DMS 273 (cell line): ENCODE measurements around the gene BPTF.
"Not testable (repeated sequence)": the region's sequence is repeated elsewhere in the genome, so short reads cannot be mapped to it uniquely, and the experiment has no call there.

Source experiments
- DNase-seq: peaks from one replicate; lab custom pipeline; 2025; ENCODE audit not compliant: unreplicated experiment; lab: John Stamatoyannopoulos, UW

Gene BPTF

DNA sequence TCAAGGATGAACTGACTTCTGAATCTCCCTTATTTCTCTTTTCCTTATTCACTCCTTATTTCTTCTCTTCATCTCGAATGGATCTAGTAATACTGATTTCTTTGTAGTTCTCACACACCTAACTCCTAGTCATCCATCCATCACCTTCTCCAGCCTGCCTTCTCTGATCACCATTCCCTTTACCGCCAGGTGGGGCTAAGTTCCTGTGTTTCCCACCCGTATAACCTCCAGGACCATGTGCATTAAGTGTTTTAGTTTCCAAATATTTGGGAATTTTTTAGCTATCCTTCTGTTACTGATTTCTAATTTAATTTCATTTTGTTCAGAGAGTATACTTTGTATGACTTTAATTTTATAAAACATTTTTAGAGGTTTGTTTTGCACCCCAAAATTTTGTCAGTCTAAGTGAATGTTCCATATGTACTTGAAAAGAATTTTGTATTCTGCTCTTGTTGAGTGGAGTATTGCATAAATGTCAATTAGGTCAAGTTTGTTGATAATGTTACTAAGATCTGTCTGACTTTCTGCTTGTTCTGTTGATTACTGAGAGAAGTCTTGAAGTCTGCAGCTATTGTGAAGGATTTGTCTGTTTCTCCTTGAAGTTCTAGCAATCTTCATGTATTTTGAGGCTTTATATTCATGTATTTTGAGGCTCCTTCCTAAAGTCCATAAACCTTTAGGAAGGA, 8.8 kb downstream of the BPTF start:
- no peak for DNase-seq

DNA sequence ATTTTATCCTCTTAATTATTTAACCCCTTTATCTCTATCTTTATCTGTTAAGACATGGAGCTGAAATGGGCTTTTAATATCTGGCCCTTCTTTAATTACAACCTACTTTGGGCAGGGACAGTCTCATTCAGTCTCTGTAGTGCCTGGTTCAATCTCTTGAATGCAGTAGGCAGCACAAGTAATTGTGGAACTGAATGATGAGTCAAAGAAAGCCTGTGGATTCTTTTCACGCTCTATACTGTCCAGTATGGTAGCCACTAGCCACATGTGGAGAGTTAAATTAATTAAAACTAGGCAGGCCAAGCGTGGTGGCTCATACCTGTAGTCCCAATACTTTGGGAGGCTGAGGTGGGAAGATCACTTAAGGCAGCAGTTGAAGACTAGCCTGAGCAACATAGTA, 9.3 kb downstream of the BPTF start:
- no peak for DNase-seq

DNA sequence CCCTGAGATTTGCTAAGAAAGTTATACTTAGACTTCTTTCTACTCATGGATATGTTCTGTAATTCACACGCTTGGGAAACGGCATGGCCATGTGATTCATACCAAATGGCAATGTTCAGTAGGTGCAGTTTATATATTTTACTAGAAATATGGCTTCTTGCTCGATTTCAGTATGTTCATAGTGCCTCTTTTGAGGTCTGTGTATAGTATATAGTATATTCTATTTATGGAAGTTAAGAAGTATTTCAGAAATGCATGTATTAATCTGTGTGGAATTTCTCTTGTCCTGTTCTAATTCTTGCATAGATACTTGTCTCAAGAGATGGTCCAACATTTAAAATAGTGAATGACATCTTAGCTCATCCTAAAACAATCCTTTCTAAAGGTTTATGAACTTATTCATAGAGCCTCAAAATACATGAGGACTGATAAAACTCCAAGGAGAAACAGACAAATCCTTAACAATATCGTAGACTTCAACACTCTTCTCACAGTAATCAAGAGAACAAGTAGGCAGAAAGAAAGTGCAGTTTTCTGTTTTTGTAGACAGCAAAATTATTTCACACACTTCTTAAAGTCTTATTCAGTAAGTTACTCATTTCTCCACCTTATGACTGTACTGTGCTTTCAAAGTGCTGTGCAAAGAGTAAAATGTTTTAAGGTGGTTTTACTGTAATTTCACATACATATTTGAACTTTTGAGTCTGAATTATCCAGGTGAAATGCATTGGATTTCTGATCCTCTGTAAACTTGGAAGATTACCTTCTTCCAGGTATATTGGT, 11.1 kb downstream of the BPTF start:
- DNase-seq = no peak

DNA sequence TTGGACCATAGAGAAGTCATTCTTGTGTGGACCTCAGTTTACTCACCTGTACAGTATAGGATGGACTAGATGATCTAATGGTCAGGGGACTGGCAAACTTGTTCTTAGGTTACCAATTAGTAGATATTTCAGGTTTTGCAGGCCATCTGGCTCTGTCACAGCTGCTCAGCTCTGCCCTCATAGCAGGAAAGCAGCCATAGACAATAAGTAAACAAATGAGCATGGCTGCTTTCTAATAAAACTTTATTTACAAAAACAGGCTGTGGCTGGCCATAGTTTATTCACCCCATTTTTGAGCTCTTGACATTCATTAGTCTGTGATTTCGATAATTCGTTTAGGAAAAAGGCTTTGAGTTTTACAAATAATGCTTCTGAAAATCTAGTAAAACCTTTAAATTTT, 12.7 kb downstream of the BPTF start:
- DNase-seq = peak; percentile 56

DNA sequence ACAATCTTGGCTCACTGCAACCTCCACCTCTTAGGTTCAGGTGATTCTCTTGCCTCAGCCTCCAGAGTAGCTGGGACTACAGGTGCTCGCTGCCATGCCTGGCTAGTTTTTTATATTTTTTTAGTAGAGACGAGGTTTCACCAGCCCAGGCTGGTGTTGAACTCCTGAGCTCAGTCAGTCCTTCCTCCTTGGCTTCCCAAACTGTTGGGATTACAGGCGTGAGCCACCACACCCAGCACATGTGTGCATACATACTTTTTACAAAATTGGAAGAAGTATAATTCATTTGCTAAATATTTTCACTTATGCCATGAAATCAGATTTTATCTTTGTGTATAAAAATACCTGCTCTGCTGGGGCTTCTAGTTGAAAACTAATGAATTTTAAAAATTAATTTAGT, 13.2 kb downstream of the BPTF start:
- no peak for DNase-seq

DNA sequence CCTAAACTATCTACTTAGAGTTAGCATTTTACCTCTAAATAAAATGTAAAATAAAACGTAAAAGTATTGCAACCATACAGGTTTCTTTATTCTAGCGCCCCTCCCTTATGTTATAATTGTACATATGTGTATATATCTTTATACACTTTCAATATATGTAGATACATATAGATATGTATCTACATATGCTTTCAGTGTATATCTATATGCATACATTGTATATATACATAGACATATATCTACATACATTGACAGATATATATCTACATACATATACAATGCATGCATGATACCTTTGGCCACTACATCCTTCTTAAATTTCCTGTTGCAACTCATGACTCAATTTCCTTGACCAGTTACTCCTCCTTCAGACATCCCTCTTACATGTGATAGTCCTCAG, 16.7 kb downstream of the BPTF start:
- DNase-seq = no peak

DNA sequence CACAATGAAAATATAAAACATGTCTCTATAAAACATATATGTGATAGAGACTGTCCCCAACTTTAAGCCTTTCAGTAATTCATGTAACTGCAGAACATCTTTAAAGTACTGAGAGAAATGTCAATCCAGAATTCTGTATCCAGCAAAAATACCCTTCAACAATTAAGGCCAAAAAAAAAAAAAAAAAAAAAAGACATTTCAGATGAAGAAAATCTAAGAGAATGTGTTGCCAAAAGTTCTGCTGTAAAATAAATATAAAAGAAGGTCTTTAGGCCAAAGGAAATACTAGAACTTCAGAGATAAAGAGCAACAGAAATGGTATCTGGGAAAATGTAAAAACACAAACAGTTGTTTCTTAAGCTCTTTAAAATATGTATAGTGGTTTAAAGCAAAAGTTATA, 17.3 kb downstream of the BPTF start:
- DNase-seq = no peak

DNA sequence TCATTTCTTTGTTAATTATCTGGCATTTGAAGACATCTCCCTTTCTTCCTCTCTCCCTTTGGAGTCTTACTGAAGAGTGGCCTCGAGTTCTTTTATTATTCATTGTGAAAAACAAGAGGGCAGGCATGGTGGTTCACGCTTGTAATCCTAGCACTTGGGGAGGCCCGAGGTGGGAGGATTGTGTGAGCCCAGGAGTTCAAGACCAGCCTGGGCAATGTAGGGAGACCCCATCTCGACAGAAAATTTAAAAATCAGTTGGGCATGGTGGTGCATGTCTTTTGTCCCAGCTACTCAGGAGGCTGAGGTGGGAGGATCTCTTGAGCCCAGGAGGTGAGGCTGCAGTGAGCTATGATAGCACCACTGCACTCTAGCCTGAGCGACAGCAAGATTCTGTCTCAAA, 20.1 kb downstream of the BPTF start:
- DNase-seq = no peak

DNA sequence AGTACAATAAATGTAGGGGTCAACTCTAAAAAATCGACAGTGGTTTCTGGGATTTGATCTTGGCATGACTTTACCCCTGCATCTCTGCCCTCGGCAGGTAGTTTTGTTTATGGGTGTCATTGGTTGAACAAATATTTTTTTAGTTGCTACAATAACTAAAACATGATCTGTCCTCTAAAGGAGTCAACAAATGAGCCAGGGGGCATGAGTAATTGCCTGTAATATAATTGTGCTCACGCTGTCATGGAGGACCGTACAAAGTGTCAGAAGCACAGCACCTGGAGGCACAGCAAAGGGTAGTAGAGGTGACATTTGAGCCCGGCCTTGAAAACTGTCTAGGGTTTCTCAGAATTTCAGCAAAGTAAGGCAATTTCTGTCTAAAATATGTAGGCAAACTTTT, 22.9 kb downstream of the BPTF start:
- DNase-seq = not testable (repeated sequence)

DNA sequence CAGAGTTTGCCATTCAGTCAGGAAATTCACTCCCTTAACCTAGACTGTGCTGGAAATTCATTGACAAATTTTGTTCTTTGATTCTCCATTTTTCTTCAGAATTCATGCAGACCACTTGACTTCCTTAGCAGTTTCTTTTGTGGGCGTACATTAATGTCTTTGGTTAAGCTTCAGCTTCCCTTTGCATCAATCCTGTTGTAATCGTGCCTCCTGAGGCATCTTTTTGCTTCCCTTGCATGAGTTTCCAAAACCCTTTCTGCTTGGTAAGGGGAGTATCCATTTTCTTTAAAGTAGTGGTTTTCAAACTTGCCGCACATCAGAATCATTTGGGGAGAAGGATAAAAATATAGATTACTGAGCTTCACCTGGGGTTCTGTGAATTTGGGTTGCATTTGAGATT, 23.5 kb downstream of the BPTF start:
- DNase-seq = not testable (repeated sequence)

DNA sequence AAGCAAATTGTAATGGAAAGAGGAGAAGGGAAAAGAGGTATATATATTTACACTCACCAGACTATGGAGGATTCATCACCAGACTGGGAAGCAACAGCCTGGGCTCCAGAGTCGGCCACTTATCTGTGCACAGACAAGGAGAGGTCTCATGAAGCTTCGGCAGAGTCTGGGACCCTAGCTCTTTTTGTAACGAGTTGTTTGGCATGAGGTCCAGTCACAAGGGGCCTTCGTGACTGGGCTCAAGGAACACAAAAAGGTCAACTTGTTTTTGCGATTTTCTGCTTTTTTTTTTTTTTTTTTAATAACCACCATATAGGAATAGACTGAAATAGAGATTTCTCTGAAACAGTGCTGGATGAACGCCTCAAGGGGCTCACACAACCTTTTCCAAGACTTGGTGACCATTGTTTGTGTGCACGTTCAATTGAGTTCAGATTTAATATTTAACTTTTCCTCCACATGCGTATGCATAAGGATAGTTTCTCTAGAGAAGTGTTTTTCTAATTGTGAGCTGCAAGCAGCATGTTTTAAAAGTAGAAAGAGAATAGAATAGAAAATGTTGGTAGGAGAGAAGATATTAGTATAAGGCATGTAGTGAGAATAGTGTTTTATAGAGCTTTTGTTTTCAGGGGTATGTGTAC, 25.8 kb downstream of the BPTF start:
- DNase-seq = no peak

DNA sequence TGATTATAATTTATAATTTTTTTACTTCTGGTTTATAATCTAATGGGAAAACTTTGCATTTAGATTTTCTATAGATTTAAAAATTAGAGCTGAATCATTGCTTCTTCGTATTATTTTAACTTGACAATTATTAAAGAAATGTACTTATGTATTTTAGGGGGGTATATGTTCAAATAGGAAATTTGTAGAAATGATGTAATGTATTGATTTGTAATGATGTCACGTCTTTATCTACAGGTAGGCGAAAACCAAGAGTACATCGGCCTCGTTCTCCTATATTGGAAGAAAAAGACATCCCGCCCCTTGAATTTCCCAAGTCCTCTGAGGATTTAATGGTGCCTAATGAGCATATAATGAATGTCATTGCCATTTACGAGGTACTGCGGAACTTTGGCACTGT, 28.4 kb downstream of the BPTF start:
- no peak for DNase-seq

DNA sequence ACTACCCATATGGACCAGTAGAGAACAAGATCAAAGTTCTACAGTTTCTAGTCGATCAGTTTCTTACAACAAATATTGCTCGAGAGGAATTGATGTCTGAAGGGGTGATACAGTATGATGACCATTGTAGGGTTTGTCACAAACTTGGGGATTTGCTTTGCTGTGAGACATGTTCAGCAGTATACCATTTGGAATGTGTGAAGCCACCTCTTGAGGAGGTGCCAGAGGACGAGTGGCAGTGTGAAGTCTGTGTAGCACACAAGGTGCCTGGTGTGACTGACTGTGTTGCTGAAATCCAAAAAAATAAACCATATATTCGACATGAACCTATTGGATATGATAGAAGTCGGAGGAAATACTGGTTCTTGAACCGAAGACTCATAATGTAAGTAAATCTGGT, 29.1 kb downstream of the BPTF start:
- no peak for DNase-seq

DNA sequence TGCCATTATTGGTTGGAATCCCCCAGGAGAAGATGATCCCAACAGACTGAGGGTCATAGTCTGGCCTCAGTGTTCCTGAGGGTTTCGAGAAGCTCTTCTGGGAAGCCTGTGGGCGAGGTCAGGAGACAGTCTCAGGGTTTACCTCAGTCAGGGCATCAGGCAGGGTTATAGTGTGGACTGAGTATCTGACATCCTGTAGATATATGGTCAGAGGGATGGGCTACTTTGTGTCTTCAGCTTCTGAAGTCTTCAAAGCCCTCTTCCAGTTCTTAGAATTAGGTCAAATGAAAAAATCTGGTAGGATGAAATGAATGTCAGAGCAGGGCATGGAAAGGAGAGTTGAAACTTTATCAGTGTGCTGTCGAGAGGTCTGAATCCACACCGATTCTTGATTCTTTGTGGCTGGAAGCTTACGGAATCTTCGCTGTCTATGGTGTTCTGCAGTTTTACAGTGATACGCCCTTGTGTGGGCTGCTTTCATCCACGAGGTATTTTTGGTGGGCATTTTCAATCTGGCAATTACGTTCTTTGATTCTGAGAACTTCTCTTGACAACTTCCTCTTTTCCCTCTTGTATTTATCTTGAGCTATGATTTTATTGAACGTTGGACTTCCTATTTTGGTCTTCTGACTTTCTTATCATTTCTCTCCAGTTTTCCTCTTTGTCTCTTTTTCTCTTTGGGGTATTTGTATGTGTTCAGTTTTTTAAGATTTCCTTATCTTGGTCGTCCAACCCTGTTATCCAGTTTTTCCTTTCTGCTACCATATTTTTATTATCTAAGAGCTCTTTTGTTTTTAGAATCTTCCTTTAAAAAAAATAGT, 30.4 kb downstream of the BPTF start:
- no peak for DNase-seq

DNA sequence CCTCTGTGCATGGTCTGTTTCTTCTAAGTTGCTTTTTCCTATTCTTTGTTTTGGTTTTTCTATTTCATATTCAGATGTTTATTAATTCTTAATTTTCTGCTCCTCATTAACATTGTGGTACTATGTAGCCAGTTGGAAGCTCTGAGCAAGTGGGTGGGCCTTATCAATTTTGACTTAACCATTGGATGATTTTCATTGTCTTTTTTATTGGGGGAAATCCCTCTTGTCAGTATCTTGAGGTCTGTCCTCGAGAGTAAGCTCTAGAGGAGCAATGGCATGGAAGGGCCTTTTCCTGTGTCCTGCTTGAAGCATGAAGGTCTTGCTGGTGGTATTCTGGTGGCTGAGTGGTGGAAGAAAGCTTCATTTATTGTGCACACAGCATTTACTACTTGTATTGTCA, 31.1 kb downstream of the BPTF start:
- not testable (repeated sequence) for DNase-seq

DNA sequence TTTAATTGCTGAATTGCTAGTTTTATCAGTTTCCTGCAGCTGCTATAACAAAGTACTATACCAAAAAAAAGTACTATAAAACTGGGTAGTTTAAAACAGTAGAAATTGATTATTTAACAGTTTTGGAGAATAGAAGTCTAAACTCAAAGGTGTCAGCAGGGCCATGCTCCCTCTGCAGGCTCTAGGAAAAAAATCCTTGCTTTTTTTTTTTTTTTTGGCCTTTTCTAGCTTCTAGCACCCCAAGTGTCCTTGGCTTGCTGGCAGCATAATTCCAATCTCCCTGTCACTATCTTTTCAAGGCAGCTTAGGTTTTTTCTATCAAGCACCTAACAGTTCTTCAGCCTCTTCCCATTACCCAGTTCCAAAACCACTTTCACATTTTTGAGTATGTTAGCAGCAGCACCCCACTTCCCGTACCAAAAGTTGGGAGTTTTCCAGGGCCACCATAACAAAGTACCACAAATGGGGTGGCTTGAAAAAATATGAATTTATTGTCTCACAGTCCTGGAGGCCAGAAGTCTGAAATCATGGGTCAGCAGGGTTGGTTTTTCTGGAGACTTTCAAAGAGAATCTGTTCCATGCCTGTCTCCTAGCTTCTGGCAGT, 37.4 kb downstream of the BPTF start:
- DNase-seq = no peak

DNA sequence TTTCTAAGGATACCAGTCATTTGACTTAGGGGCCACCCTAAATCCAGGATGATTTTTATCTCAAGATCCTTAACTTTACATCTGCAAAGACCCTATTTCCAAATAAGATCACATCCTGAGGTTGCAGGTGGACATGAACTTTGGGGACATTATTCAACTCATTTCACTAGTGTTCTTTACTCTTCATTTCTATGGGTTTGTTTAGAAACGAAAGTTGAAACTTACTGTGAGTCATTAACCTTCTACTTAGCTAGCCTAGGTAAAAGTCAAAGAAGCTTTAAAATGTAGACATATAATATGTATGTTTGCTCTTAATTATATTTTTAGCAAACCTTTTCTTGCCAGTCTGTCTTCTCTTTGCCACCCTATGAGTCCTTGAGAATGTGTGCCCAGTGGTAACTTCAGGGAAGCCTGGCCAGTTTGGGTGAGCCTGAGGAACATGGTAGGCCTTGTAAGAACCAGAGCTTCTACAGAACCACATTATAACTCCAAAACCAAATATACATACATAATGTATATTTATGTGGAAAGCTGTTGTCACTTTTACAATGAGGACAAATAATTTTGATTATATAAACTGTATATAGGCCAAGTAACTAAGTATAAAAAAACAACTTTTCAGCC, 38.4 kb downstream of the BPTF start:
- no peak for DNase-seq

DNA sequence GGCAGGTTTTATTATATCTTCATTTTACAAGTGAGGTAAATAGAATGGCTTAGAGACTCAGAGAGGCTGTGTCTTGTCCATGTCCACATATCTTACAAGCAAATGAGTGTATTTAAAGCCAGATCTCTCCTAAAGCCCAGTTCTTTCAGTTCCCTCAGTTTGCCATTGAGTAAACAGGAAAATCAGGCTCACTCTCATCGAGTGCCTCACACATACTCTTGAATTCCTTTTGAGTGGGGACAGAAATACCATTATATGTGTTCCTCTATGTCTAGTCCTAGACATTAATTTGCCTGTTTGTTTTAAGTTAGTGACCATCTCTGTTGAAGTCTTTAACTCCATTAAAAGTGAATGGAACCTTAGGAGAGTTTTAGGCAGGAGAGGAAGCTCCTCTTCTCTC, 40.1 kb downstream of the BPTF start:
- no peak for DNase-seq

DNA sequence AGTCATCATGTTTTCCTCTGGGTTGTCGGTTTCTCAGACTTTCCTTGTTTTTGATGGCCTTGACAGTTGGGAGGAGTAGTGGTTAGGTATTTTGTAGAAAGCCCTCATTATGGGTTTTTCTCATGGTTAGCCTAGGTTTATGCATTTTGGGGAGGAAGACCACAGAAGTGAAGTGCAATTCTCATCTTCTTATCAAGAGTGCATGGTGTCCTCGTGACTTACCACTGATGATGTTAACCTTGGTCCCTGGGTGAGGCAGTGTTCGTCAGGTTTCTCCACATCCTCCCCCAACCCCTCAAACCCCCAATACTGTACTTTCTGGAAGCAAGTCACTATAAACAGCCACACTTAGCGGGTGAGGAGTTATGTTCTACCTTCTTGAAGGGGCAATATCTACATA, 42.3 kb downstream of the BPTF start:
- DNase-seq = no peak

DNA sequence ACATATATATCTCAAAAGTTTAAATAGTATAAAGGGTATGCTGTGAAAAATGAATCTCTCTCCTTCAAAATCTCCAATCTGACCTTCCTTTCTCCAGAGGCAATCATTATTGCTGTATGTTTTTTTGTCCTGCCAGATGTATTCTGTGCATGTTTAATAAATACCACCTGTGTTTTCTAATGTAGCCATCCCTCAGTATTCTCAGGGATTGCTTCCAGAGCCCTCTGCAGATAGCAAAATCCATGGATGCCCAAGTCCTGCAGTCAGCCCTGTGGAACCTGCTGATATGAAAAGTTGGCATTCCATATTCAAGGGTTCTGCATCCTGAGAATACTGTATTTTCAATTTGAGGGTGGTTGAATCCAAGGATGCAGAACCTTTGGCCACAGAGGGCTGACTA, 42.9 kb downstream of the BPTF start:
- DNase-seq = no peak

DNA sequence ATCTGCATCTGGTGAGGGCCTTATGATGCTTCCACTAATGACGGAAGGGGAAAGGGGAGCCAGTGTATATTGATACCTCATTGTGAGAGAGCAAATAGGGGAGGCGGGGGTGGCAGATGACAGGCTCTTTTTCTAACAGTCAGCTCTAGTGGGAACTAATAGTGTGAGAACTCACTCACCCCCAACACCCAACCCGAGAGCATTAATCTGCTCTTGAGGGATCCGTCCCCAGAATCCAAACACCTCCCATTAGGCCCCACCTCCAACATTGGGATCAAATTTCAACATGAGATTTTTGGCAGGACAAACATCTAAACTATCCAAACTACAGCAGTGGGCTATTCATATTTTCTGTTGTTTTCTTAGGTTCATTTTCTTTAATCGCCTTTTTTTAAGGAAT, 54.4 kb downstream of the BPTF start:
- no peak for DNase-seq
